Lung (tissue), 12 donors: ENCODE measurements around the gene GAMT. TPM values are rescaled to one million over a fixed set of nuclear protein-coding genes. Genes with fewer than 3 reads are reported as not detected.
"Not testable (repeated sequence)": the region's sequence is repeated elsewhere in the genome, so short reads cannot be mapped to it uniquely, and the experiment has no call there.

Experiments
- ATAC-seq: fragments of 200-7000 bp; cut with Tn5 transposase; one replicate; pipeline ENCODE4 v1.9.1; 2020; ENCODE audit warnings: moderate number of reproducible peaks; ENCODE audit not compliant: insufficient read depth, low FRiP score
- DNase-seq, 3 donors: peaks; one replicate each; pipeline ENCODE4 v3.0.0-alpha.2; 2013 to 2017
- H3K27ac ChIP-seq, 2 donors: one replicate each; pipeline ENCODE4 v1.5.1; 2013; ENCODE audit warnings: mild to moderate bottlenecking in 2 of 2, moderate library complexity in 2 of 2, control low read depth in 1 of 2, inconsistent platforms in 1 of 2, low read depth in 1 of 2, low read length in 1 of 2
- H3K27me3 ChIP-seq, 3 donors: one replicate each; pipeline ENCODE4 v1.5.1; 2013; ENCODE audit warnings: low read length in 2 of 3; ENCODE audit not compliant: control insufficient read depth in 3 of 3, insufficient read depth in 3 of 3
- H3K36me3 ChIP-seq, 4 donors: one replicate each; pipeline ENCODE4 v1.5.1; 2013; ENCODE audit warnings: low read length in 4 of 4, mild to moderate bottlenecking in 1 of 4, moderate library complexity in 1 of 4; ENCODE audit not compliant: control insufficient read depth in 4 of 4, insufficient read depth in 4 of 4
- H3K4me1 ChIP-seq, 5 donors: one replicate each; pipeline ENCODE4 v1.5.1; 2013; ENCODE audit warnings: low read length in 5 of 5, mild to moderate bottlenecking in 2 of 5, moderate library complexity in 1 of 5; ENCODE audit not compliant: control insufficient read depth in 5 of 5, insufficient read depth in 5 of 5
- H3K4me3 ChIP-seq: one replicate; pipeline ENCODE4 v1.5.1; 2013; ENCODE audit warnings: mild to moderate bottlenecking, control low read depth, moderate library complexity
- H3K9ac ChIP-seq, 2 donors: one replicate each; pipeline ENCODE4 v1.5.1; 2013; ENCODE audit warnings: low read length in 2 of 2, control low read depth in 1 of 2; ENCODE audit not compliant: insufficient read depth in 1 of 2
- H3K9me3 ChIP-seq, 4 donors: one replicate each; pipeline ENCODE4 v1.5.1; 2013; ENCODE audit warnings: low read length in 3 of 4, mild to moderate bottlenecking in 1 of 4, moderate library complexity in 1 of 4; ENCODE audit not compliant: control insufficient read depth in 4 of 4, insufficient read depth in 3 of 4
- WGBS, 2 donors: extraction: QIAGEN DNeasy Blood & Tissue Kit; methylation state at CpG; one replicate each; pipeline ENCODE4 v1.1.7; 2013; 5-methylcytosine and 5-hydroxymethylcytosine counted together
- polyA plus RNA-seq, 2 donors: library from polyadenylated mRNA; stranded (reverse); fragments of 200-250 nt; gene quantifications; one replicate each; pipeline ENCODE4 v1.2.1, GENCODE V29; 2013
- total RNA-seq, 2 donors: library from RNA; depleted of rRNA in 1 of 2; stranded (reverse); fragments of >200 nt in 1 of 2; gene quantifications; one replicate each; pipeline ENCODE4 v1.2.1, GENCODE V29; 2014 to 2021
- TF ChIP-seq, protein P1 (sequence below): IDR thresholded peaks from 2 replicates; pipeline ENCODE4 v1.5.1; 2012; ENCODE audit warnings: mild to moderate bottlenecking; ENCODE audit errors: control extremely low read depth, extremely low read depth
- donor health status: control.
- donor health status: control.
- donor health status: Bipolar disorder and iron deficiency.
- donor health status: healthy.
- donor health status: DM: yes; HTN: yes; CAD: no.

The GAMT gene
- total and polyA plus RNA-seq, 4 donors: 2.9 to 8.6 (median 7.3) TPM

DNA sequence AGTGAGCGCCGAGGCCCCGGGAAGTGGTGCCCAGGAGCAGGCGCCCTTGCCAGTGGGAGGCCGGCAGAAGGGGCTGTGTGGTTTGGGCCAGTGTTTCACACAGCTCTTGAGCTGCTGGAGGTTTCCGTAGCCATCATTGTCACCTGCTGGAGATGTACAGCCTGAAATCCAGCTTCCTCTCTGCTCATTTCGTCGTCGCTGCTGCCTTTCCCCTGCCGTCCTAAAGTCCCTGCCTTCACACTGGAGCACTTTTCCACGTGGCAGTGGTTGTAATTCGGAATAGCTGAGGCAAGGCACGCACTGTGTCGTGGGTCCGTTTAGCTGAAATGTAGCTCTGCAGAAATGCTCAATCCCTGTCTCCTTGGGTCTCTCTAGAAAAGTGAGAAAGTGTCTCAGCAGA, 19.2 kb upstream of the GAMT start:
- H3K27ac ChIP-seq: no peak overlapping the region
- H3K9ac ChIP-seq: no peak overlapping the region
- ATAC-seq: no peak
- H3K36me3 ChIP-seq: peaks cover 6 to 72% (median 25%) of the 10 kb centered on the region in 4 donors
- H3K4me1 ChIP-seq: peaks cover 11 to 21% (median 16%) of the 10 kb centered on the region in 5 donors
- TF ChIP-seq, protein P1, sequence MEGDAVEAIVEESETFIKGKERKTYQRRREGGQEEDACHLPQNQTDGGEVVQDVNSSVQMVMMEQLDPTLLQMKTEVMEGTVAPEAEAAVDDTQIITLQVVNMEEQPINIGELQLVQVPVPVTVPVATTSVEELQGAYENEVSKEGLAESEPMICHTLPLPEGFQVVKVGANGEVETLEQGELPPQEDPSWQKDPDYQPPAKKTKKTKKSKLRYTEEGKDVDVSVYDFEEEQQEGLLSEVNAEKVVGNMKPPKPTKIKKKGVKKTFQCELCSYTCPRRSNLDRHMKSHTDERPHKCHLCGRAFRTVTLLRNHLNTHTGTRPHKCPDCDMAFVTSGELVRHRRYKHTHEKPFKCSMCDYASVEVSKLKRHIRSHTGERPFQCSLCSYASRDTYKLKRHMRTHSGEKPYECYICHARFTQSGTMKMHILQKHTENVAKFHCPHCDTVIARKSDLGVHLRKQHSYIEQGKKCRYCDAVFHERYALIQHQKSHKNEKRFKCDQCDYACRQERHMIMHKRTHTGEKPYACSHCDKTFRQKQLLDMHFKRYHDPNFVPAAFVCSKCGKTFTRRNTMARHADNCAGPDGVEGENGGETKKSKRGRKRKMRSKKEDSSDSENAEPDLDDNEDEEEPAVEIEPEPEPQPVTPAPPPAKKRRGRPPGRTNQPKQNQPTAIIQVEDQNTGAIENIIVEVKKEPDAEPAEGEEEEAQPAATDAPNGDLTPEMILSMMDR: no peak
- H3K4me3 ChIP-seq: no peak overlapping the region
- WGBS, 2 donors: 94 to 97% methylated on average over 15 of the region's 15 CpGs
- DNase-seq: no peak
- H3K27me3 ChIP-seq: no peaks in the 10 kb centered on the region
- H3K9me3 ChIP-seq: no peaks in the 10 kb centered on the region

DNA sequence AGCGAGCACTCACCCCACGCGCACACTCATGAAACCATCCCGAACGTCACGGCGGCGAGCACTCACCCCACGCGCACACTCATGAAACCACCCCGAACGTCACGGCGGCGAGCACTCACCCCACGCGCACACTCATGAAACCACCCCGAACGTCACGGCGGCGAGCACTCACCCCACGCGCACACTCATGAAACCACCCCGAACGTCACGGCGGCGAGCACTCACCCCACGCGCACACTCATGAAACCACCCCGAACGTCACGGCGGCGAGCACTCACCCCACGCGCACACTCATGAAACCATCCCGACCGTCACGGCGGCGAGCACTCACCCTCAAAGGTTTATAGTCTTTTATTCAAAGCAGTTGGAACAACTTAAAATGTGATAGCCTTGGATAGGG, 18.7 kb upstream of the GAMT start:
- not testable (repeated sequence) for H3K9ac ChIP-seq, H3K4me3 ChIP-seq, DNase-seq, H3K27ac ChIP-seq, H3K9me3 ChIP-seq, H3K27me3 ChIP-seq, ATAC-seq
- 95 to 96% methylated on average over 26 to 28 of the region's 43 CpGs for WGBS, 2 donors
- peaks cover 14 to 25% (median 18%) of the 10 kb centered on the region in 5 donors for H3K4me1 ChIP-seq
- peaks cover 6 to 67% (median 22%) of the 10 kb centered on the region in 4 donors for H3K36me3 ChIP-seq

DNA sequence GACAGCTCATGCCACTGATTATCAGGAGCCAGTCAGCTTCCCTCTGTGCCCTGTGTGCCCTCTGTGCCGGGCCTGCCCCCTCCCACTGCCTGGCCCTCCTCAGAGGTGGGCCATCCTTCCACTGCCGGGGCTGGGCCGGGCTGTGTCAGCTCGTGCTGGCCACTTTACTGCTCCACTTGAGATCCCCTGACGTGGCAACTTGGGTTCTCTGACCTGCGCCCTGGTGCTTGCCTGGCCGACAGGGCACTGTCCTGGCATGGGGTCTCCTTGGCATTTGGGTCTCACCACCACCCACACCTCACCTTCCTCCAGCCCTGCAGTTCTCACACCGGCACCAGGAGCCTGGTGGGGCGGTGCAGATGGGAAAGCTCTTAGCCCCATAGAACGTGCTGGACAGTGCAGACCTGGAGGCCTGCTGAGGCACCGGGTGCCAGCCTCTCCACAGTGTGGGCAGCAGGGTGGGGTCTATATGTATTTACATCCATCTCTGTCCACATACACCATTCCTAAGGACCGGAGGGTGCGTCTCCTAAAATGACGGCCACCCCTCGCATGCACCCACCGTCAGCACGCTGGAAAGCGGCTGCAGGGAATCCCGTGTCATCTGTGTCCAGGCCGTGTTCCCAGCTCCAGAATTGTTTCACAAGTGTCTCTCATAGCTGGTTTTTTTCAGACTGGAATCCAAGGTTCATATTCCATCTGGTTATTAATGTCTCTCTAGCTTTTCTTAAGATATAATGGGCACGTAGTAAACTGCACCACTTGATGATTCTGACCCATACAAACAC, 17.8 kb upstream of the GAMT start:
- H3K4me1 ChIP-seq: peaks cover 14 to 27% (median 18%) of the 10 kb centered on the region in 5 donors
- no peak overlapping the region for H3K27ac ChIP-seq
- TF ChIP-seq, protein P1: no peak
- 86 to 91% methylated on average over 21 of the region's 21 CpGs for WGBS, 2 donors
- DNase-seq: no peak
- no peak for ATAC-seq
- no peaks in the 10 kb centered on the region for H3K9me3 ChIP-seq
- no peak overlapping the region for H3K9ac ChIP-seq
- H3K27me3 ChIP-seq: no peaks in the 10 kb centered on the region
- no peak overlapping the region for H3K4me3 ChIP-seq
- H3K36me3 ChIP-seq: peaks cover 6 to 58% (median 17%) of the 10 kb centered on the region in 4 donors

DNA sequence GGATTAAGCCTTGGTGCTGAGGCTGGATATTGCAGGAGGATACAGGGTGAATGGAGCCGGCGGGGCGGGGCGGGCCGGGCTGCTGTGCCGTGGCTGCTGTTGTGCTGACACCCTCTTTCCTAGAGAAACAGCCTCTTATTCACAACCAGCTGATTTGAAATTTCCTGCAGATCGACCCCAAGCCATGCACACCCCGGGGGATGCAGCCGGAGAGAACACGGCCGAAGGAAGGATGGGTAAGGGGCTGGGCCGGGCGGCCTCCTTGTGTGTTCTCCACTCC, 17.1 kb upstream of the GAMT start:
- H3K9ac ChIP-seq: no peak overlapping the region
- H3K9me3 ChIP-seq: no peaks in the 10 kb centered on the region
- TF ChIP-seq, protein P1: no peak
- H3K27me3 ChIP-seq: no peaks in the 10 kb centered on the region
- peaks cover 14 to 27% (median 18%) of the 10 kb centered on the region in 5 donors for H3K4me1 ChIP-seq
- WGBS, 2 donors: 86 to 96% methylated on average over 13 of the region's 13 CpGs
- ATAC-seq (no peak), DNase-seq (no peak)
- peaks cover 0 to 51% (median 15%) of the 10 kb centered on the region in 4 donors for H3K36me3 ChIP-seq
- H3K27ac ChIP-seq: peak overlapping the region in 1 of 2 donors; percentile 11
- no peak overlapping the region for H3K4me3 ChIP-seq
